IMR-90 (cell line): ENCODE results near the gene ACAN.

ENCODE experiments used
- CEBPB ChIP-seq: IDR thresholded peaks from 2 replicates; pipeline ENCODE4 v1.6.1; 2012; ENCODE audit warnings: low read depth, low read length, improper control_type of control experiment
- CTCF ChIP-seq: conservative IDR thresholded peaks from 2 replicates; pipeline ENCODE4 v1.5.1; 2012; ENCODE audit warnings: mild to moderate bottlenecking, low read depth, low read length, improper control_type of control experiment
- FOS ChIP-seq: fragments of 150-350 bp; IDR thresholded peaks from 2 replicates; pipeline ENCODE4 v1.6.1; 2016; ENCODE audit warnings: low read depth, low read length
- MAFK ChIP-seq: IDR thresholded peaks from 2 replicates; pipeline ENCODE4 v1.6.1; 2012; ENCODE audit warnings: low read depth, low read length, improper control_type of control experiment
- MAZ ChIP-seq: IDR thresholded peaks from 2 replicates; pipeline ENCODE4 v1.6.1; 2012; ENCODE audit warnings: low read depth, mild to moderate bottlenecking, low read length, improper control_type of control experiment, moderate library complexity, borderline replicate concordance
- MXI1 ChIP-seq: IDR thresholded peaks from 2 replicates; pipeline ENCODE4 v1.6.1; 2012; ENCODE audit warnings: low read depth, mild to moderate bottlenecking, low read length, moderate library complexity, borderline replicate concordance
- NFE2L2 ChIP-seq: fragments of 150-350 bp; IDR thresholded peaks from 2 replicates; pipeline ENCODE4 v1.6.1; 2016; ENCODE audit warnings: low read depth, mild to moderate bottlenecking, low read length
- POLR2A ChIP-seq: IDR thresholded peaks from 2 replicates; pipeline ENCODE4 v1.6.1; 2012; ENCODE audit warnings: mild to moderate bottlenecking, low read depth, low read length
- RAD21 ChIP-seq: IDR thresholded peaks from 2 replicates; pipeline ENCODE4 v1.6.1; 2012; ENCODE audit warnings: low read length, improper control_type of control experiment
- RCOR1 ChIP-seq: IDR thresholded peaks from 2 replicates; pipeline ENCODE4 v1.6.1; 2012; ENCODE audit warnings: mild to moderate bottlenecking, low read length, improper control_type of control experiment; ENCODE audit not compliant: insufficient replicate concordance
- RFX5 ChIP-seq: IDR thresholded peaks from 2 replicates; pipeline ENCODE4 v1.8.0; 2012; ENCODE audit warnings: low read depth, mild to moderate bottlenecking, low read length, moderate library complexity
- SMC3 ChIP-seq: fragments of 150-350 bp; IDR thresholded peaks from 2 replicates; pipeline ENCODE4 v1.6.1; 2016; ENCODE audit warnings: low read depth, mild to moderate bottlenecking, antibody characterized with exemption, low read length, moderate library complexity
- USF2 ChIP-seq: fragments of 150-350 bp; IDR thresholded peaks from 2 replicates; pipeline ENCODE4 v1.6.1; 2017; ENCODE audit warnings: mild to moderate bottlenecking, antibody characterized with exemption, low read length, low read depth

- TF ChIP-seq FOS: no peak
- no peak for TF ChIP-seq CTCF
- no peak for TF ChIP-seq MAZ
- TF ChIP-seq POLR2A: no peak
- TF ChIP-seq USF2: no peak
- no peak for TF ChIP-seq MXI1
- no peak for TF ChIP-seq RCOR1
- no peak for TF ChIP-seq CEBPB
- TF ChIP-seq RAD21: no peak
- TF ChIP-seq NFE2L2: no peak
- no peak for TF ChIP-seq SMC3
- TF ChIP-seq MAFK: peak; percentile 29; the same call in 1 of the 2 replicates
- no peak for TF ChIP-seq RFX5
Observed at GRCh38 chr15:88891540-88892254, 88.5 kb downstream of the ACAN start.
